HEK293 (cell line): Measurements from ENCODE around the gene HJURP.

Experiments used
- CTCF ChIA-PET: fragments of 350-600 bp; formaldehyde crosslinking; extraction: SDS; loops from one replicate; lab custom pipeline; 2021; ENCODE audit warnings: antibody characterized with exemption; lab: Yijun Ruan, JAX
- POLR2A ChIA-PET: fragments of 300-600 bp; formaldehyde crosslinking; extraction: SDS; loops from one replicate; lab custom pipeline; 2020; ENCODE audit warnings: antibody characterized with exemption, inconsistent platforms; lab: Yijun Ruan, JAX
- H3K27ac ChIP-seq: fragments of 200-500 bp; sonication (Bioruptor generic); 2 replicates; pipeline ENCODE4 v1.5.1; 2014; ENCODE audit warnings: low read depth, low read length, control low read depth, inconsistent platforms; ENCODE audit errors: extremely low read depth
- H3K36me3 ChIP-seq, 2 experiments: fragments of 200-500 bp in 1 of 2; sonication (Bioruptor generic) in 1 of 2; 1 replicate in 1 of 2; 2 replicates in 1 of 2; pipeline ENCODE4 v1.5.1; 2014 to 2017; ENCODE audit warnings: inconsistent platforms in 2 of 2, low read length in 2 of 2; ENCODE audit not compliant: control insufficient read depth in 2 of 2, insufficient read depth in 1 of 2
- H3K4me1 ChIP-seq: fragments of 200-500 bp; sonication (Bioruptor generic); 2 replicates; pipeline ENCODE4 v1.5.1; 2014; ENCODE audit warnings: mild to moderate bottlenecking, low read length, inconsistent platforms; ENCODE audit not compliant: control insufficient read depth, insufficient read depth
- H3K4me3 ChIP-seq: 2 replicates; pipeline ENCODE4 v1.5.1; 2011; ENCODE audit warnings: low read depth, mild to moderate bottlenecking, control low read depth, low read length, moderate library complexity
- H3K9me3 ChIP-seq: fragments of 200-500 bp; sonication (Bioruptor generic); 2 replicates; pipeline ENCODE4 v1.5.1; 2014; ENCODE audit warnings: low read depth, low read length, inconsistent platforms; ENCODE audit not compliant: control insufficient read depth, insufficient read depth
- GLIS2 ChIP-seq: fragments of 450-650 bp; formaldehyde crosslinking; IDR thresholded peaks from 2 replicates; pipeline ENCODE4 v1.5.1; 2016; ENCODE audit warnings: missing biosample characterization, missing genetic modification characterization
- ZBTB8A ChIP-seq: fragments of 450-650 bp; formaldehyde crosslinking; IDR thresholded peaks from 2 replicates; pipeline ENCODE4 v1.5.1; 2016; ENCODE audit warnings: missing biosample characterization, missing genetic modification characterization
- ZEB2 ChIP-seq: fragments of 450-650 bp; formaldehyde crosslinking; IDR thresholded peaks from 2 replicates; pipeline ENCODE4 v1.5.1; 2016; ENCODE audit warnings: missing biosample characterization, missing genetic modification characterization
- ZFP69B ChIP-seq: fragments of 450-650 bp; formaldehyde crosslinking; IDR thresholded peaks from 2 replicates; pipeline ENCODE4 v1.5.1; 2016; ENCODE audit warnings: missing biosample characterization, missing genetic modification characterization
- ZNF169 ChIP-seq: fragments of 450-650 bp; formaldehyde crosslinking; IDR thresholded peaks from 2 replicates; pipeline ENCODE4 v1.5.1; 2016; ENCODE audit warnings: missing biosample characterization, missing genetic modification characterization
- ZNF214 ChIP-seq: fragments of 450-650 bp; formaldehyde crosslinking; IDR thresholded peaks from 2 replicates; pipeline ENCODE4 v1.5.1; 2017; ENCODE audit warnings: missing biosample characterization, mild to moderate bottlenecking, missing genetic modification characterization, borderline replicate concordance
- ZNF221 ChIP-seq: fragments of 450-650 bp; formaldehyde crosslinking; IDR thresholded peaks from 2 replicates; pipeline ENCODE4 v1.5.1; 2017; ENCODE audit warnings: missing biosample characterization, missing genetic modification characterization, borderline replicate concordance
- ZNF248 ChIP-seq: fragments of 450-650 bp; formaldehyde crosslinking; IDR thresholded peaks from 2 replicates; pipeline ENCODE4 v1.5.1; 2017; ENCODE audit warnings: missing biosample characterization, missing genetic modification characterization
- ZNF350 ChIP-seq: fragments of 450-650 bp; formaldehyde crosslinking; IDR thresholded peaks from 2 replicates; pipeline ENCODE4 v1.5.0; 2017; ENCODE audit warnings: missing biosample characterization, mild to moderate bottlenecking, missing genetic modification characterization
- ZNF37A ChIP-seq: fragments of 450-650 bp; IDR thresholded peaks from 2 replicates; pipeline ENCODE4 v1.5.1; 2018; ENCODE audit warnings: missing biosample characterization, missing genetic modification characterization
- ZNF426 ChIP-seq: fragments of 450-650 bp; formaldehyde crosslinking; IDR thresholded peaks from 2 replicates; pipeline ENCODE4 v1.5.1; 2017; ENCODE audit warnings: missing biosample characterization, missing genetic modification characterization, mild to moderate bottlenecking, inconsistent platforms, moderate library complexity
- ZNF449 ChIP-seq: fragments of 450-650 bp; formaldehyde crosslinking; IDR thresholded peaks from 2 replicates; pipeline ENCODE4 v1.5.1; 2017; ENCODE audit warnings: missing biosample characterization, mild to moderate bottlenecking, missing genetic modification characterization, moderate library complexity
- ZNF561 ChIP-seq: fragments of 450-650 bp; IDR thresholded peaks from 2 replicates; pipeline ENCODE4 v1.5.1; 2018; ENCODE audit warnings: missing biosample characterization, missing genetic modification characterization, borderline replicate concordance
- ZNF664 ChIP-seq: fragments of 450-650 bp; formaldehyde crosslinking; IDR thresholded peaks from 2 replicates; pipeline ENCODE4 v1.5.1; 2016; ENCODE audit warnings: missing biosample characterization, missing genetic modification characterization
- ZNF768 ChIP-seq: fragments of 450-650 bp; formaldehyde crosslinking; IDR thresholded peaks from 2 replicates; pipeline ENCODE4 v1.5.1; 2018; ENCODE audit warnings: missing biosample characterization, mild to moderate bottlenecking, missing genetic modification characterization
- TF ChIP-seq, protein P1 (sequence below): IDR thresholded peaks from 2 replicates; pipeline ENCODE4 v1.6.1; 2011; ENCODE audit warnings: mild to moderate bottlenecking, low read depth, low read length, borderline replicate concordance

HJURP gene

DNA sequence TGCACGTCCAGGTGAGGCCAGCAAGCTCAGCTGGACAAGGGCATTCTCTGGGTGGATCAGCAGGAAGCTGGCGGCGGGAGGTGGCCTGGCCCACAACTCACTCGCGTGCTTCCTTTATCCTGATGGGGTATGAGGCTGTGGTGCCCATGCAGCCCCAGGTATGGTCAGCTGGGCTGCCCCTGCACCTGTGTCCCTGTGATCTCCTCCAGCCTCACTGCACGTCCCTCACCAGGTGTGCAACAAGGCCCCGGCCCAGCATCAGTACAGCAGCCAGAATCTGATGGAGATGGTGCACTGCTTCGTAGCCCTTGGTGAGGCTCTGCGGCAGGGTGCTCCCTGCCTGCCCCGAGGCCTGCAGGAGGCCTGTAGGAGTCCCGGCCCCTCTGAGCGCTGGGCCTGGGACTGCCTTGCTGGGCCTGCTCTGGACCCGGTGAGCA lies 58.6 kb downstream of the HJURP start (continued):
- TF ChIP-seq, protein P1, sequence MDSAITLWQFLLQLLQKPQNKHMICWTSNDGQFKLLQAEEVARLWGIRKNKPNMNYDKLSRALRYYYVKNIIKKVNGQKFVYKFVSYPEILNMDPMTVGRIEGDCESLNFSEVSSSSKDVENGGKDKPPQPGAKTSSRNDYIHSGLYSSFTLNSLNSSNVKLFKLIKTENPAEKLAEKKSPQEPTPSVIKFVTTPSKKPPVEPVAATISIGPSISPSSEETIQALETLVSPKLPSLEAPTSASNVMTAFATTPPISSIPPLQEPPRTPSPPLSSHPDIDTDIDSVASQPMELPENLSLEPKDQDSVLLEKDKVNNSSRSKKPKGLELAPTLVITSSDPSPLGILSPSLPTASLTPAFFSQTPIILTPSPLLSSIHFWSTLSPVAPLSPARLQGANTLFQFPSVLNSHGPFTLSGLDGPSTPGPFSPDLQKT, result no peak
- TF ChIP-seq, all 188 proteins: peak for 0

- Histone ChIP-seq H3K27ac (no peak overlapping the region), H3K36me3 (no peaks in the 10 kb centered on the region), H3K4me3 (no peak overlapping the region), H3K9me3 (no peaks in the 10 kb centered on the region), H3K4me1 (no peaks in the 10 kb centered on the region)
- ChIA-PET CTCF (no interaction called here), POLR2A (no interaction called here)
- TF ChIP-seq ZNF426 (tag by site-specific recombination) (no peak), ZNF664 (no peak)
Measured at GRCh38 chr2:233794128-233794658, 60.1 kb downstream of the HJURP start.

GRCh38 chr2:233793465-233794127 lies 60.7 kb downstream of the HJURP start:
- ChIA-PET CTCF (interaction anchor here (1.0 kb wide), 1 partner anchor 64 kb away, joined by 3 read pairs; no protein-coding TSS in a partner anchor), POLR2A (no interaction called here)
- no peak overlapping the region for H3K4me3 ChIP-seq
- H3K9me3 ChIP-seq, result no peaks in the 10 kb centered on the region
- TF ChIP-seq ZNF221 (tag by site-specific recombination), result no peak
- TF ChIP-seq ZNF37A (tag by site-specific recombination), result no peak
- TF ChIP-seq ZNF561, result no peak
- TF ChIP-seq ZNF449 (tag by site-specific recombination), result no peak
- no peak for TF ChIP-seq ZNF214 (tag by site-specific recombination)
- no peak for TF ChIP-seq ZNF350 (tag by site-specific recombination)
- TF ChIP-seq ZFP69B (tag by site-specific recombination), result no peak
- no peak overlapping the region for H3K27ac ChIP-seq
- H3K36me3 ChIP-seq, result no peaks in the 10 kb centered on the region
- no peaks in the 10 kb centered on the region for H3K4me1 ChIP-seq

DNA sequence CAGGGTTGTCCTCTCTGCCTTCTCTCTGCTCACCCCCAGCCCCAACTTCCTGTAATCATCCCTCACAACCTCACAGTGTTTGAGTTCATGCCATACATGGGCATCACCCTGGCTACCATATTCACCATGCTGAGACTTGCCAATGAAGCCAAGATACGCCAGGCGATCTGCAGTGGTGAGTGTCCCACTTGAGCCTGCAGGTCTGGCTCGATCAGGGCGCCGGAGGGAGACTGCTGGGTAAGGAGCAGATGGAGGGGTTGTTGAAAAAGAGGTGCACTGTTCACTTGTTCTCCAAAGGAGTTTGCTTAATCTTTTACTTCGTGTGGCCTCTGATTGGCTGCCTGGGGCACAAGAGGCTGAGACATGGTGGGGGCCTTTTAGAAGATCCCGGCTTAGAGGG lies 61.6 kb downstream of the HJURP start:
- H3K9me3 ChIP-seq, result no peaks in the 10 kb centered on the region
- H3K27ac ChIP-seq, result no peak overlapping the region
- no peak for TF ChIP-seq ZNF248
- TF ChIP-seq ZNF768 (tag by site-specific recombination), result no peak
- TF ChIP-seq GLIS2 (tag by site-specific recombination), result no peak
- ChIA-PET CTCF (interaction anchor here (1.0 kb wide), 1 partner anchor 65 kb away, joined by 3 read pairs; no protein-coding TSS in a partner anchor), POLR2A (no interaction called here)
- H3K4me3 ChIP-seq, result no peak overlapping the region
- H3K36me3 ChIP-seq, result no peaks in the 10 kb centered on the region
- H3K4me1 ChIP-seq, result no peaks in the 10 kb centered on the region

- Histone ChIP-seq H3K9me3 (no peaks in the 10 kb centered on the region), H3K4me3 (no peak overlapping the region), H3K36me3 (no peaks in the 10 kb centered on the region), H3K27ac (no peak overlapping the region), H3K4me1 (no peaks in the 10 kb centered on the region)
- ChIA-PET POLR2A (no interaction called here), CTCF (no interaction called here)
- TF ChIP-seq ZNF169 (no peak), ZBTB8A (no peak), ZEB2 (no peak)
Measured at GRCh38 chr2:233791883-233792329, 62.4 kb downstream of the HJURP start.
